Measurements from ENCODE around the gene COPG2.
A peak's percentile ranks its signal among the peaks of the same experiment; 100 is the strongest.

The COPG2 gene

DNA sequence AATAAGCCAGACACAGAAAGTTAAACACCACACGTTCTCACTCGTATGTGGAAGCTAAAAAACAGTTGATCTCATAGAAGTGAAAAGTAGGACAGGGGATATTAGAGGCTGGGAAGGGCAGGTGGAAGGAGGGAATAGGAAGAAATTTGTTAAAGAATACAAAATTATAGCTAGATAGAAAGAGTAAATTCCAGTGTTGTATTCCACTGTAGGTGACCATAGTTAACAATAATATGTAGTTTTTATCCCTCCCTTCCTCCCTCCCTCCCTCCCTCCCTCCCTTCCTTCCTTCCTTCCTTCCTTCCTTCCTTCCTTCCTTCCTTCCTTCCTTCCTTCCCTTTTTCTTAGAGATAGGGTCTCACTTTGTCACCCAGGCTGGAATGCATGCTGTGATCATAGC lies 196.6 kb downstream of the COPG2 start:
- no peaks in the 10 kb centered on the region for H3K36me3 ChIP-seq (ENCODE audit: insufficient read depth, low read length)
- no peak overlapping the region for H3K27ac ChIP-seq
- DNase-seq (ENCODE audit: low read depth, low spot score) = peak; percentile 39

GRCh38 chr7:130468612-130469011 lies 199.9 kb downstream of the COPG2 start:
- Histone ChIP-seq H3K36me3 (ENCODE audit: insufficient read depth, low read length) (no peaks in the 10 kb centered on the region), H3K9ac (ENCODE audit: insufficient read length) (no peak overlapping the region), H3K27ac (no peak overlapping the region), H3K4me3 (no peak overlapping the region), H3K9me3 (ENCODE audit: low read depth, low read length) (no peaks in the 10 kb centered on the region)
- DNase-seq (ENCODE audit: low read depth, low spot score) = no peak
- TF ChIP-seq FOXP2 (optimal IDR thresholded peaks at IDR 0.05; ENCODE audit: control extremely low read depth, extremely low read length, insufficient read depth) (no peak), POLR2AphosphoS5 (IDR thresholded peaks at IDR 0.05; ENCODE audit: borderline replicate concordance, low read depth, low read length) (no peak), EZH2 (IDR thresholded peaks at IDR 0.05) (no peak)

More for the DNA sequence above, 196.6 kb downstream of the COPG2 start:
- no peak overlapping the region for H3K4me3 ChIP-seq
- no peak overlapping the region for H3K9ac ChIP-seq (ENCODE audit: insufficient read length)
- no peaks in the 10 kb centered on the region for H3K9me3 ChIP-seq (ENCODE audit: low read depth, low read length)
- TF ChIP-seq POLR2AphosphoS5 (IDR thresholded peaks at IDR 0.05; ENCODE audit: borderline replicate concordance, low read depth, low read length) (no peak), FOXP2 (optimal IDR thresholded peaks at IDR 0.05; ENCODE audit: control extremely low read depth, extremely low read length, insufficient read depth) (no peak), EZH2 (IDR thresholded peaks at IDR 0.05) (no peak)

GRCh38 chr7:130463553-130464434 lies 204.8 kb downstream of the COPG2 start:
- TF ChIP-seq FOXP2 (optimal IDR thresholded peaks at IDR 0.05; ENCODE audit: control extremely low read depth, extremely low read length, insufficient read depth) (no peak), EZH2 (IDR thresholded peaks at IDR 0.05) (no peak), POLR2AphosphoS5 (IDR thresholded peaks at IDR 0.05; ENCODE audit: borderline replicate concordance, low read depth, low read length) (peak; percentile 21; the same call in 1 of the 2 replicates)
- Histone ChIP-seq H3K9ac (ENCODE audit: insufficient read length) (no peak overlapping the region), H3K9me3 (ENCODE audit: low read depth, low read length) (no peaks in the 10 kb centered on the region), H3K36me3 (ENCODE audit: insufficient read depth, low read length) (no peaks in the 10 kb centered on the region), H3K27ac (no peak overlapping the region), H3K4me3 (no peak overlapping the region)
- DNase-seq (ENCODE audit: low read depth, low spot score) = no peak

DNA sequence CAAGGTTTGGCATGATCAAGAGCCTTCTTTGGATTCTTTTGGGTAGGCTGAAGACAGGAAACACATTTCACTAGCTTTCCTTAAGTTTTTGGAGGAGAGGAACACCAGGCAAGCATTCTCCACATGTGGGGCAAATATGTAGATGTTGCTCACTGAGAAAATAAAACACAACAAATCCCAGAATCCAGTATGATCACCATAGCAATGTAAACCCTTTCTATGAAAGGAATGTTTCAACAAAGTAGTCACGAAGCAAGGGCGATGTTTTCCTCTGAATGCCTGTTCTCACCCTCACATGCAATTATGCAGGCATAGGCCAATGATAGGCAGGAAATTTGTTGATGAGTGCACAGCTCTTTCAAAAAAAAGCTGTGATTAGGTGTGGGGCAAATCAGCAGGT lies 207.3 kb downstream of the COPG2 start:
- no peaks in the 10 kb centered on the region for H3K9me3 ChIP-seq (ENCODE audit: low read depth, low read length)

DNA sequence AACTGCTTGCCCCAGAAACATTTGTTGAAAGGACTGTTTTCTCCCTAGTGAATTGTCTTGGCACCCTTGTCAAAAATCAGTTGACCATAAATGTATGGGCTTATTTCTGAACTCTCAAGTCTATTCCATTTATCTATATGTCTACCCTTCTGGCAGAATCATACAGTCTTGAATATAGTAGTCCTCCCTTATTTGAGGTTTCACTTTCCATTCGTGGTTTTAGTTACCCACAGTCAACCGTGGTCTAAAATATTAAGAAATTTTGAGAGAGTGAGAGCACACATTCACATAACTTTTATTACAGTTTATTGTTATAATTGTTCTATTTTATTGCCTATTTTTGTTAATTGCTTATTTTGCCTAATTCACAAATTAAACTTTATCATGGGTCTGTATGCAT lies 210.3 kb downstream of the COPG2 start:
- Histone ChIP-seq H3K36me3 (ENCODE audit: insufficient read depth, low read length) (no peaks in the 10 kb centered on the region), H3K9me3 (ENCODE audit: low read depth, low read length) (no peaks in the 10 kb centered on the region), H3K4me3 (no peak overlapping the region), H3K27ac (no peak overlapping the region), H3K9ac (ENCODE audit: insufficient read length) (no peak overlapping the region)
- no peak for TF ChIP-seq POLR2AphosphoS5 (IDR thresholded peaks at IDR 0.05; ENCODE audit: borderline replicate concordance, low read depth, low read length)
- TF ChIP-seq EZH2 (IDR thresholded peaks at IDR 0.05) = no peak
- no peak for TF ChIP-seq FOXP2 (optimal IDR thresholded peaks at IDR 0.05; ENCODE audit: control extremely low read depth, extremely low read length, insufficient read depth)
- DNase-seq (ENCODE audit: low read depth, low spot score) = no peak

More for the DNA sequence above, 207.3 kb downstream of the COPG2 start:
- Histone ChIP-seq H3K4me3 (no peak overlapping the region), H3K9ac (ENCODE audit: insufficient read length) (no peak overlapping the region), H3K36me3 (ENCODE audit: insufficient read depth, low read length) (no peaks in the 10 kb centered on the region), H3K27ac (no peak overlapping the region)
- TF ChIP-seq POLR2AphosphoS5 (IDR thresholded peaks at IDR 0.05; ENCODE audit: borderline replicate concordance, low read depth, low read length) = no peak
- no peak for TF ChIP-seq FOXP2 (optimal IDR thresholded peaks at IDR 0.05; ENCODE audit: control extremely low read depth, extremely low read length, insufficient read depth)
- TF ChIP-seq EZH2 (IDR thresholded peaks at IDR 0.05) = no peak
- no peak for DNase-seq (ENCODE audit: low read depth, low spot score)
